DMS114 treated with DMSO at 0.1 percent for 48 hours (cell line): ENCODE results near the gene FMO5.
"Not testable (repeated sequence)": the region's sequence is repeated elsewhere in the genome, so short reads cannot be mapped to it uniquely, and the experiment has no call there.

Experiments
- DNase-seq: peaks from one replicate; lab custom pipeline; 2025; ENCODE audit not compliant: unreplicated experiment; lab: John Stamatoyannopoulos, UW

Gene FMO5

GRCh38 chr1:147209825-147210821 is 15.0 kb downstream of the FMO5 start:
- DNase-seq = no peak

GRCh38 chr1:147208619-147209018 is 16.5 kb downstream of the FMO5 start:
- DNase-seq = no peak

DNA sequence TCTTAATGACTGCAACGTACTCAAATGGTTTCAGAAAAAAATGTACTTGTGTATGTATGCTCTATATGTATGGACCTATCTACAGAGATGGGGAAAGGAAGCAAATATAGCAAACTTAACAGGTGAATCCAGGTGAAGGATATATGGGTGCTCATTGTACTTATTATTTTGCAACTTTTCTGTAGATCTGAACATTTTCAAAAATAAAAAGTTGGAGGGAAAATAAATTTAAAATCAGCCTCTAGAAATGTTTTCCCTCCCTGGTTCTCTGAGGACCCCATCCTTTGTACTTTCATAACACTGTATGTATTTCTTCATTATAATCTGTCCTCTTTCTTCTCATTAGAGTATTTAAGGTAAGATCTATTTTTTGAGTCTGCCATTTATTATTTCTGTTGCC is 17.9 kb downstream of the FMO5 start:
- no peak for DNase-seq

DNA sequence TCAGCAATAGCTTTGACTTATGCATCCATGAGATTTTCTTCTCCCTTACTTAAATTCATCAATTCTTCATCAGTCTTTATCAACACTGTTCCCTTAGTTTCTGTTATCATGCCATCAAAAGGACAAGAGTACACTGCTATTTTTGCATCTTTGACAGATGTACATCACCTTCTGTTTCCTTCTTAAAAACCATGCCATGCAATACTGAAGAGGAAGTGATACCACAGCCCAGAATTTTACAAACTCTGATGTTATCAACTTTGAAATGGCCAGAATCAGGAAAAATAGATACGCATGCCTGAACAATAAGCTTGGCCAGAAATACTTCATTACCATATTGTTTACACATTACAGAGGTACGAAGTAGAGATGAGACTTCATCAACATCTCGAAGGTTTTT is 21.1 kb downstream of the FMO5 start:
- no peak for DNase-seq

DNA sequence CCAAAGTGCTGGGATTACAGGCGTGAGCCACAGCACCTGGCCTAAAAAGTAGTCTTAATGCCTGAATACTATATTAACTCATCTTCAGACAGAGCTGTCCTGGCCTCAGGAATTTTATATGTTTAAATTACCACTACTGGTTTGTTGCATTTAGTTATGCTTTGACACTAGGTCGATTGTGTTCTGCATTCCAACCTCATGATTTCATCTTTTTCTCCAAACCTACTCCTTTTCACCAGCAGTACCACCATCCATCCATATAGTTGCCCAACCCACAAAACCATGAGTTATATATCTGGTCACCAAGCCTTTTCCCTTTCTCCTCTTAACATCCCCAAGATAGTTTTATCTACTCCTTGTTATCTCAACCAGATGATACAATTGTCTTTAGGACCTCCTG is 22.6 kb downstream of the FMO5 start:
- DNase-seq = no peak

GRCh38 chr1:147201786-147202185 is 23.4 kb downstream of the FMO5 start:
- DNase-seq = no peak

- no peak for DNase-seq
Measured at GRCh38 chr1:147201276-147201675, 23.9 kb downstream of the FMO5 start.

GRCh38 chr1:147197324-147197723 is 27.8 kb downstream of the FMO5 start:
- DNase-seq = not testable (repeated sequence)

- no peak for DNase-seq
Measured at GRCh38 chr1:147189514-147189913, 35.6 kb downstream of the FMO5 start.

DNA sequence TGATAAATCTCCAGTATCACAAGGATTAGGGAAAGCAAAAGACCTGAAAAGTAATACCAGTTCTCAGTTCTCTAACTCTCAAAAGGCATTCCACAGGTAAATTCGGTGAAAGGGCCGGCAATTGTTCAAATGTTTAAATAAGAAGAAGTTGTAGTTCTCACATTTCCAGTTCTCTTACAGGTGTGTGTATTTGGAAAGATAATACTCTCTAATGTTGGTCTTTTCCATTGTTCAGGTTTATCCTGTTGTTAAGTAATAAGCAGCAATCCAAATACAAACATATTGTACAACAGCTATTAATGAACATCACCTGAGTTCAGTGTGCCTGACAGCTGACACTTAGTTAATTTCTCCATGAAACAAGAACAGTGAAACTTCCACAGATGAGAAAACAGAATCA is 39.7 kb downstream of the FMO5 start:
- DNase-seq = no peak

DNA sequence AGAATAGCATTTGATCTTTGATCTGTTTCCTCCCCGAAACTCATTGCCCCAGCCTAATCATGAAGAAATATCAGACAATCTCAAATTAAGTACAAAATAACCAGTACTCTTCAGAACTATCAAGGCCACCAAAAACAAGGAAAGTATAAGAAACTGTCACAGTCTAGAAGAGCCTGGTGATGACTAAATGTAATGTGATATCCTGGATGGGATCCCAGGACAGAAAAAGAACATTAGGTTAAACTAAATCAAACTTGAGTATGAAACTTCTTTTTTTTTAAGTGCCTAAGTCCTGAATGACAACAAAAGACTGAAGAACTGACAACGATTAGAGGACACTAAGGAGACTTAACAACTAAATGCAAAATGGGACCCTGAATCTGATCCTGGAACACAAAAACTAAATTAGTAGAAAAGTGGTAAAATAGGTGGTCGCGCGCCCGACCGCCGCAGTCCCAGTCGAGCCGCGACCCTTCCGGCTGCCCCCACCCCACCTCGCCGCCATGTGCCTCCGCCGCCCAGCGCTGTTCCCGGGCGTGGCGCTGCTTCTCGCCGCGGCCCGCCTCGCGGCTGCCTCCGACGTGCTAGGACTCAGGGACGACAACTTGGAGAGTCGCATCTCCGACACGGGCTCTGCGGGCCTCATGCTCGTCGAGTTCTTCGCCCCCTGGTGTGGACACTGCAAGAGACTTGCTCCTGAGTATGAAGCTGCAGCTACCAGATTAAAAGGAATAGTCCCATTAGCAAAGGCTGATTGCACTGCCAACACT is 47.3 kb downstream of the FMO5 start:
- DNase-seq = no peak

DNA sequence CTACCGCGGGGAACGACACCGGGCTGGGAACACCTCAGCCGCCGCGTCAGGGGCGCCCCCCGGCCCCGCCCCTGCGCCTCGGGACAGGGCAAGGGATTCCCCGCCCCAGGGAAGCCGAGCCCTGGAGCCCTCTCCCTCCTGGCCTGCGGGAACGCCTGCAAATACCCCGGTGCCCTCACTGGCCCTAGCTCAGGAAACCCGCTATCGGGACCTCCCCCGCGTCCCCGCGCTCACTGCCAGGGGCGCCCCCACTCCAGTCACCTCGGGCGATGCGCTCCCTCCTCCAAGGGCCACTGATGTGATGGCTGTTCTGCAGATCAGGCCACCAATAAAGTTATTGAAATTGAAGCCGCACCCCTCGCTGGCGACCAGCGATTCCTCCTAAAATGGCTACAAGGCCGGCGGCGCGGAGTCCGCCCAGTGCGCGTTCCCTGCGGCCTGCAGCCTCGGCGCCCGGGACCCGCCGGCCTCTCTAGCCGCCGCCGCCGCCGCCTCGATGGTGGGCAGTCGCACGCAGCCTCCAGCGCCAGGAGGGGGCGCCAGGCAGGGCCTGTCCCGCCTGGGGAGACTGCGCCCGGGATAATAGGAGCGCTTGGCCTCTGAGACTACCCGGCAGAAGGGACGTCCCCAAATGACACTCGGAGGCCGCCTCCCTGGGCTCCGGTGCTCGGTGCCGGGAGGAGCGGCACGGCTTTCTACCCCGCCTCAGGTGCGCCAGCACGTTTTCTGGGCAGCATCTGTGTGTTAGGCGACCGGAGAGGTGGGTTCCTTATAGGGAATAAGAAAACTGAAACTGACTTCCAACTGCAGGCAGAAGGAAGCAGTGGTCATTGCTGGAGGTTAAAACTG is 52.7 kb downstream of the FMO5 start, which contains the start of gene PRKAB2:
PRKAB2 (minus strand) TSS at position 303 of the 849 bp plus-strand sequence. CDS start 326 bp downstream, outside the sequence.
- DNase-seq = peak; percentile 97

DNA sequence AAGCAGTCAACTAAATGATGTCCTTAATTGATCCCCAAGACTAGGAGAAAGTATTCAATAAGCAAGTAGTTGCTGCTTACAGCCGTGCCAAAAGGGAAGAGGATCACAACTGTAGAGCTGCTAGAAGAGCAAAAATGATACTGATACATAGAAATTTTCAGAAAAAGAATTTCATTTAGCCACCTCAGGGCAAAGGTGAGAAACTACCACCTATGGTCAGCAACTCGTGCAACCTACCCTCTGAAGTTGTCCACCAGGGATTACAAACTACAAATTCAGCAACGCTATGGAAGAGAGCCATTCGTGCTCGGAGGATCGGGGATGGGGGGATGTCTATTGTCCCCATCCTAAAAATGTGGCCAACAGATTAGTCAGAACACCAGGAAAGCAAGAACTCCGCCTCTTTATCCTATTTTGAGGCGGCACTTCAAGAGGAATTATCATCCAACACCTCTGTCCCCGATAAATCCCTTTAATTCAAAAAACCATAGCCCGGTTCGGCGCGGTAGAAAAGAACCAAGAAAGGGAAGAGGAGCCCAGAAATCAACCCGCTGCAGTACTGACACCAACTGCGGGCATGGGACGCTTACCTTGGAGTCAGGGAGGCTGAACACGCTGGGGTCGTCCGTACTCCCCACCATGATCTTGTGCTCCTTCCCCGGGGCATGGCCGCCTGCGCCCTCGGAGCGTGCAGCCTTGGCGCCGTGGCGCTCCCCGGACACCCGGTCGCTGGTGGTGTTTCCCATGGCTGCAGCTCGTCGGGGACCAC is 53.6 kb downstream of the FMO5 start:
- no peak for DNase-seq

- no peak for DNase-seq
Measured at GRCh38 chr1:147169840-147170674, 55.1 kb downstream of the FMO5 start.

GRCh38 chr1:147169171-147169570 is 56.0 kb downstream of the FMO5 start:
- DNase-seq = no peak

DNA sequence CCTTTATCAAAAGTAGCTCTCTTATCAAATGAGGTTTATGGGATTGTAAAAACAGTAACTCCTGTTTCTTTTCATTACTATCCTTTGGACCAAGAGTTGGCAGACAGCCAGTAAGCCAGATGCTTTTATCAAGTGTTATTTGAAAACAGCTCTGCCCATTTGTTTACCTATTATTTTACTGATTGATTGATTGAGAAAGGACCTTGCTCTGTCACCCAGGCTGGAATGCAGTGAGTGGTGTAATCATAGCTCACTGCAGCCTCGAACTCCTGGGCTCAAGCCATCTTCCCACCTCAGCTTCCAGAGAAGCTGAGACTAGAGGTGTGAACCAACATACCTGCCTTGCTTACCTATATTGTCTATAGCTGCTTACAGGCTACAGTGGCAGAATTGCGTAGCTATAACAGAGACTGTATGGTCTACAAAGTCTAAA is 56.5 kb downstream of the FMO5 start:
- DNase-seq = no peak

DNA sequence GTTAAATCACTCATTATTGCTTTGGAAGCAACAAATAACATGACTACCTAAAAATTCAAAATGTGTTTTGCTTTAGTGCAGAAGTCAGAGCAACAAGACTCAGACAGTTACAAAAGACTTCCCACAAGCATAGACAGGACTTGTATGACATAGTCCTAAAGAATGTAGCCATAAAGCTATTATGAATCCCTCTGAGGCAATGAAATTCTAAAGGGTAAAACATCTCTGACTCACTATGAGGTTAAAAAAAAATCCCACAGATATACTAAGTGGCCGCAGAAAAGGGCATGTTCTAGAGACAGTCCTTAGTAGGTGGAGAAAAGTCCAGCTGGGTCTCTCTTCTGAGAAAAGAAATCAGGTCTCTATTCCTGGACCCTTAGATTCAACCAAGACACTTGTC is 57.8 kb downstream of the FMO5 start:
- DNase-seq = no peak

- no peak for DNase-seq
Measured at GRCh38 chr1:147163019-147163418, 62.1 kb downstream of the FMO5 start.

DNA sequence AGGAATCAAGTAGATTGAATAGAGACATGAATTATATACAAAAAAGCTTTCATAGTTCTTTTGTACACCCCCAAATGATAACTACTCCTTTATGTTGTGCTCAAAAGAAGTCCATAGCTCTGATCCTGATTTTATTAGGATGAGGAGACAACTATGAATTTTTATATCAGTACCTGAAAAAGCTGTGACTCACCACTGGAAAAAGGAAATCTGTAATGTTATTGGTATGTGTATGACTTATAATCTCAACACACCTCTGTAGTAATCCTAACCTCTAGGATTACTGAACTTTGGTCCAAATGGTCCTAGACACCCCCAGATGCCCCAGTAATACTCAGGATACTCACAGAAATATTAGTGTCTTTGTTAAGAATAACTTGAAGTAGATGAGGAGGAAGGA is 63.0 kb downstream of the FMO5 start:
- no peak for DNase-seq
